OCI-LY7 (cell line): ENCODE data around the gene MAN1A2. TPM values are rescaled to one million over a fixed set of nuclear protein-coding genes. Genes with fewer than 3 reads are reported as not detected.

ENCODE experiments used
- BruUV-seq: library from RNA; stranded (reverse); fragments of 400-500 nt; replicated peaks from 2 replicates; lab custom pipeline; 2021; lab: Mats Ljungman, UMichigan
- CTCF ChIA-PET: fragments of 300-600 bp; sonication (Branson Sonifier 250); formaldehyde crosslinking; loops from one replicate; lab custom pipeline; 2022; ENCODE audit warnings: antibody characterized with exemption; ENCODE audit not compliant: unreplicated experiment; lab: Charles Lee
- POLR2A ChIA-PET: fragments of 300-600 bp; sonication (Branson Sonifier 250); formaldehyde crosslinking; loops from one replicate; lab custom pipeline; 2022; ENCODE audit warnings: antibody characterized with exemption; lab: Charles Lee
- DNase-seq: peaks from one replicate; pipeline ENCODE4 v3.0.0-alpha.2; 2015; ENCODE audit warnings: low spot score
- H2AFZ ChIP-seq: fragments of 200-600 bp; sonication (generic), shearing (Covaris generic); 2 replicates; pipeline ENCODE4 v1.6.1; 2014; ENCODE audit warnings: mild to moderate bottlenecking, antibody characterized with exemption, low read length, moderate library complexity
- H3K27ac ChIP-seq: fragments of 200-600 bp; sonication (generic); 2 replicates; pipeline ENCODE4 v1.5.1; 2014; ENCODE audit warnings: mixed run types, low read depth, mild to moderate bottlenecking, moderate library complexity, low read length, inconsistent platforms; ENCODE audit not compliant: poor library complexity, severe bottlenecking
- H3K36me3 ChIP-seq: fragments of 200-600 bp; sonication (generic); 2 replicates; pipeline ENCODE4 v1.6.1; 2014; ENCODE audit warnings: mild to moderate bottlenecking, antibody characterized with exemption, low read length, moderate library complexity, mixed read lengths; ENCODE audit not compliant: insufficient read depth
- H3K4me1 ChIP-seq: fragments of 200-600 bp; sonication (generic); 2 replicates; pipeline ENCODE4 v1.5.1; 2014; ENCODE audit warnings: mild to moderate bottlenecking, low read length; ENCODE audit not compliant: insufficient read depth, poor library complexity, severe bottlenecking
- H3K4me2 ChIP-seq: fragments of 200-600 bp; sonication (generic); 2 replicates; pipeline ENCODE4 v1.6.1; 2014; ENCODE audit warnings: mild to moderate bottlenecking, low read length
- H3K4me3 ChIP-seq: fragments of 200-600 bp; sonication (generic); 2 replicates; pipeline ENCODE4 v1.5.1; 2014; ENCODE audit warnings: mild to moderate bottlenecking, low read depth, low read length; ENCODE audit not compliant: poor library complexity, severe bottlenecking
- H3K79me2 ChIP-seq: fragments of 200-600 bp; sonication (generic); 2 replicates; pipeline ENCODE4 v1.6.1; 2016; ENCODE audit warnings: low read depth, mild to moderate bottlenecking, low read length, moderate library complexity, mixed read lengths; ENCODE audit not compliant: insufficient read depth
- H3K9me2 ChIP-seq: fragments of 200-600 bp; sonication (generic); 2 replicates; pipeline ENCODE4 v1.6.1; 2016; ENCODE audit warnings: mild to moderate bottlenecking, low read length, mixed read lengths; ENCODE audit not compliant: insufficient read depth
- H3K9me3 ChIP-seq: fragments of 200-600 bp; sonication (generic); 2 replicates; pipeline ENCODE4 v1.6.1; 2014; ENCODE audit warnings: mild to moderate bottlenecking, mixed run types, low read length, mixed read lengths
- H4K20me1 ChIP-seq: fragments of 200-600 bp; sonication (generic); 2 replicates; pipeline ENCODE4 v1.6.1; 2014; ENCODE audit warnings: mild to moderate bottlenecking, antibody characterized with exemption, low read length, moderate library complexity, mixed read lengths; ENCODE audit not compliant: insufficient read depth
- CTCF ChIP-seq: fragments of 200-600 bp; sonication (generic); conservative IDR thresholded peaks from 2 replicates; pipeline ENCODE4 v1.5.1; 2014; ENCODE audit warnings: mild to moderate bottlenecking, antibody characterized with exemption, low read length, moderate library complexity, mixed read lengths
- EZH2phosphoT487 ChIP-seq: fragments of 200-600 bp; sonication (generic); IDR thresholded peaks from 2 replicates; pipeline ENCODE4 v1.6.1; 2018; ENCODE audit warnings: low read depth, borderline replicate concordance, mild to moderate bottlenecking, mixed run types, antibody characterized with exemption, low read length, moderate library complexity, mixed read lengths
- intact Hi-C: fragments of 100-400 bp; cut with micrococcal nuclease; formaldehyde crosslinking; loops from one replicate; pipeline ENCODE4 v1.10.0; 2022; ENCODE audit not compliant: unreplicated experiment
- total RNA-seq, 2 experiments: library from RNA; depleted of rRNA in 1 of 2; stranded (reverse); fragments of >200 nt in 1 of 2; shearing (Covaris generic) in 1 of 2; gene quantifications; 2 replicates each; pipeline ENCODE4 v1.2.3, GENCODE V29; 2014 to 2022

Gene MAN1A2
- total RNA-seq, 2 experiments from 2014 or later, result 16.1 to 27.5 TPM

- H3K27ac ChIP-seq, result no peak overlapping the region
- no peak overlapping the region for H3K4me3 ChIP-seq
- DNase-seq, result no peak
- no peaks in the 10 kb centered on the region for H3K36me3 ChIP-seq
- peak overlapping the region; percentile 12; the same call in 1 of the 2 replicates for H3K4me2 ChIP-seq
- POLR2A ChIA-PET, result no interaction called here
- peaks cover 29% of the 10 kb centered on the region for H3K4me1 ChIP-seq
- H3K9me3 ChIP-seq, result no peaks in the 10 kb centered on the region
- 0 out of 2 replicates have a peak, but pooled peaks cover 6% of the 10 kb centered on the region for H4K20me1 ChIP-seq
- H2AFZ ChIP-seq, result no peak overlapping the region
- TF ChIP-seq EZH2phosphoT487, result no peak
- no peak for TF ChIP-seq CTCF
- no TSS peak for BruUV-seq
- CTCF ChIA-PET, result no interaction called here
- H3K9me2 ChIP-seq, result no peaks in the 10 kb centered on the region
- peaks cover 21% of the 10 kb centered on the region; the same call in 1 of the 2 replicates for H3K79me2 ChIP-seq
- intact Hi-C loops, result loop anchor here (10.0 kb wide), 1 partner anchor 301 kb away; no protein-coding TSS in a partner anchor
These were observed 3.6 kb upstream of the MAN1A2 start for GRCh38 chr1:117363571-117364048.

- H3K4me1 ChIP-seq, result peaks cover 28% of the 10 kb centered on the region
- ChIA-PET CTCF (no interaction called here), POLR2A (no interaction called here)
- TF ChIP-seq EZH2phosphoT487 (no peak), CTCF (no peak)
- DNase-seq, result peak; percentile 50
- BruUV-seq, result no TSS peak
- peaks cover 10% of the 10 kb centered on the region; the same call in 1 of the 2 replicates for H4K20me1 ChIP-seq
- H3K36me3 ChIP-seq, result no peaks in the 10 kb centered on the region
- no peaks in the 10 kb centered on the region for H3K9me2 ChIP-seq
- no peak overlapping the region for H3K27ac ChIP-seq
- H3K79me2 ChIP-seq, result peaks cover 27% of the 10 kb centered on the region
- intact Hi-C loops, result loop anchor here (10.0 kb wide), 1 partner anchor 301 kb away; no protein-coding TSS in a partner anchor
- no peak overlapping the region for H3K4me3 ChIP-seq
- H3K4me2 ChIP-seq, result peak overlapping the region; percentile 12; the same call in 1 of the 2 replicates
- no peaks in the 10 kb centered on the region for H3K9me3 ChIP-seq
- no peak overlapping the region for H2AFZ ChIP-seq
These were observed 3.0 kb upstream of the MAN1A2 start for GRCh38 chr1:117364240-117364639.
